ENCODE measurements around the gene CLCN4. TPM values are rescaled to one million over a fixed set of nuclear protein-coding genes. Genes with fewer than 3 reads are reported as not detected.
A peak's percentile ranks its signal among the peaks of the same experiment; 100 is the strongest.

CLCN4 gene
- total RNA-seq, 2 donors from 2014 or later: 0.33 to 1.6 TPM

GRCh38 chrX:10119399-10119990 lies 37.3 kb upstream of the CLCN4 start:
- H3K27ac ChIP-seq: peak overlapping the region in 1 of 4 donors; percentile 37
- WGBS, 2 donors: 16 to 19% methylated on average over 15 to 16 of the region's 16 CpGs
- no peaks in the 10 kb centered on the region for H3K36me3 ChIP-seq (replicated peaks in 1 of 2; ENCODE audit: insufficient read depth in 1 of 2, low read depth in 2 of 2)

GRCh38 chrX:10120331-10120730 lies 36.4 kb upstream of the CLCN4 start:
- TF ChIP-seq, protein P1, sequence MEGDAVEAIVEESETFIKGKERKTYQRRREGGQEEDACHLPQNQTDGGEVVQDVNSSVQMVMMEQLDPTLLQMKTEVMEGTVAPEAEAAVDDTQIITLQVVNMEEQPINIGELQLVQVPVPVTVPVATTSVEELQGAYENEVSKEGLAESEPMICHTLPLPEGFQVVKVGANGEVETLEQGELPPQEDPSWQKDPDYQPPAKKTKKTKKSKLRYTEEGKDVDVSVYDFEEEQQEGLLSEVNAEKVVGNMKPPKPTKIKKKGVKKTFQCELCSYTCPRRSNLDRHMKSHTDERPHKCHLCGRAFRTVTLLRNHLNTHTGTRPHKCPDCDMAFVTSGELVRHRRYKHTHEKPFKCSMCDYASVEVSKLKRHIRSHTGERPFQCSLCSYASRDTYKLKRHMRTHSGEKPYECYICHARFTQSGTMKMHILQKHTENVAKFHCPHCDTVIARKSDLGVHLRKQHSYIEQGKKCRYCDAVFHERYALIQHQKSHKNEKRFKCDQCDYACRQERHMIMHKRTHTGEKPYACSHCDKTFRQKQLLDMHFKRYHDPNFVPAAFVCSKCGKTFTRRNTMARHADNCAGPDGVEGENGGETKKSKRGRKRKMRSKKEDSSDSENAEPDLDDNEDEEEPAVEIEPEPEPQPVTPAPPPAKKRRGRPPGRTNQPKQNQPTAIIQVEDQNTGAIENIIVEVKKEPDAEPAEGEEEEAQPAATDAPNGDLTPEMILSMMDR (IDR thresholded peaks at IDR 0.05): no peak
- no peak for TF ChIP-seq POLR2A (IDR thresholded peaks at IDR 0.05)
- no peak for ATAC-seq
- Histone ChIP-seq H3K4me1 (no peaks in the 10 kb centered on the region), H3K4me3 (no peak overlapping the region), H3K36me3 (replicated peaks in 1 of 2; ENCODE audit: insufficient read depth in 1 of 2, low read depth in 2 of 2) (no peaks in the 10 kb centered on the region), H3K27ac (no peak overlapping the region), H3K27me3 (no peaks in the 10 kb centered on the region), H3K9me3 (no peaks in the 10 kb centered on the region)
- DNase-seq: no peak
- intact Hi-C loops (cut with DNase I): no loop called here
- WGBS, 2 donors: 28 to 46% methylated on average over 8 of the region's 8 CpGs

More at GRCh38 chrX:10119399-10119990, 37.3 kb upstream of the CLCN4 start:
- Histone ChIP-seq H3K4me1 (no peaks in the 10 kb centered on the region), H3K9me3 (no peaks in the 10 kb centered on the region), H3K27me3 (no peaks in the 10 kb centered on the region), H3K4me3 (no peak overlapping the region)
- DNase-seq: peak; percentile 80 to 91 (median 86)
- TF ChIP-seq, protein P1 (IDR thresholded peaks at IDR 0.05): peak; percentile 99 to 100 (median 100)
- TF ChIP-seq POLR2A (IDR thresholded peaks at IDR 0.05): no peak
- ATAC-seq: peak; percentile 92
- intact Hi-C loops (cut with DNase I): loop anchor here (5.0 kb wide), 2 partner anchors 107 to 122 kb away; no protein-coding TSS in a partner anchor

DNA sequence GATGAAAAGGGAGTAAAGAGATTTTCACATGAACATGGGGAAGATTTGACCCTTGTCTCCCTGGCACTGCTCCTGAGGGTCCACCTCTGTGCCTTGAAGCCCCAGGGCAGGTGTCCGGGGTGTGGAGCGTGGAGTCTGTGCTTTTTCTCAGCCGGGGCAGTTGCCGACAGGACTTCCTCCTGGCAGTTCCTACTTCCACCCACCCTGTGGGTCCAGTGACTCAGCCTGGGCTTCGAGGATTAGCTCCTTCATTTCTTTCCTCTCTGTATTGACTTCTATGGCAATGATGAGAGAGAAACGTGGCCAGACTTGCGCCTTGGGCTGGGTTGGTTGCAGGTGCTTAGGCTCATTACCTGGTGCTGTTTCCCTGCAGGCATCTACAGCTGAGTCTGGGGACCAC lies 35.9 kb upstream of the CLCN4 start:
- no peak overlapping the region for H3K4me3 ChIP-seq
- H3K27me3 ChIP-seq: no peaks in the 10 kb centered on the region
- H3K27ac ChIP-seq: no peak overlapping the region
- no peaks in the 10 kb centered on the region for H3K36me3 ChIP-seq (replicated peaks in 1 of 2; ENCODE audit: insufficient read depth in 1 of 2, low read depth in 2 of 2)
- TF ChIP-seq, protein P1 (IDR thresholded peaks at IDR 0.05): no peak
- no peak for TF ChIP-seq POLR2A (IDR thresholded peaks at IDR 0.05)
- no peaks in the 10 kb centered on the region for H3K9me3 ChIP-seq
- ATAC-seq (no peak), DNase-seq (no peak)
- 68 to 100% methylated on average over 2 to 6 of the region's 7 CpGs for WGBS, 2 donors
- intact Hi-C loops (cut with DNase I): no loop called here
- no peaks in the 10 kb centered on the region for H3K4me1 ChIP-seq

- Histone ChIP-seq H3K4me1 (no peaks in the 10 kb centered on the region), H3K36me3 (replicated peaks in 1 of 2; ENCODE audit: insufficient read depth in 1 of 2, low read depth in 2 of 2) (no peaks in the 10 kb centered on the region), H3K27ac (no peak overlapping the region), H3K9me3 (no peaks in the 10 kb centered on the region), H3K27me3 (no peaks in the 10 kb centered on the region), H3K4me3 (no peak overlapping the region)
- WGBS, 2 donors: 70 to 77% methylated on average over 8 to 9 of the region's 9 CpGs
- intact Hi-C loops (cut with DNase I): no loop called here
- TF ChIP-seq, protein P1 (IDR thresholded peaks at IDR 0.05): no peak
- TF ChIP-seq POLR2A (IDR thresholded peaks at IDR 0.05): no peak
- ATAC-seq: no peak
- no peak for DNase-seq
Measured at GRCh38 chrX:10121787-10122186, 35.0 kb upstream of the CLCN4 start.
